Measurements from ENCODE around the gene TSGA10. TPM values are rescaled to one million over a fixed set of nuclear protein-coding genes. Genes with fewer than 3 reads are reported as not detected.
"Not testable (repeated sequence)": the region's sequence is repeated elsewhere in the genome, so short reads cannot be mapped to it uniquely, and the experiment has no call there.

TSGA10 gene
- total RNA-seq, 2 experiments from 2014 or later: 10.6 to 11.0 TPM

DNA sequence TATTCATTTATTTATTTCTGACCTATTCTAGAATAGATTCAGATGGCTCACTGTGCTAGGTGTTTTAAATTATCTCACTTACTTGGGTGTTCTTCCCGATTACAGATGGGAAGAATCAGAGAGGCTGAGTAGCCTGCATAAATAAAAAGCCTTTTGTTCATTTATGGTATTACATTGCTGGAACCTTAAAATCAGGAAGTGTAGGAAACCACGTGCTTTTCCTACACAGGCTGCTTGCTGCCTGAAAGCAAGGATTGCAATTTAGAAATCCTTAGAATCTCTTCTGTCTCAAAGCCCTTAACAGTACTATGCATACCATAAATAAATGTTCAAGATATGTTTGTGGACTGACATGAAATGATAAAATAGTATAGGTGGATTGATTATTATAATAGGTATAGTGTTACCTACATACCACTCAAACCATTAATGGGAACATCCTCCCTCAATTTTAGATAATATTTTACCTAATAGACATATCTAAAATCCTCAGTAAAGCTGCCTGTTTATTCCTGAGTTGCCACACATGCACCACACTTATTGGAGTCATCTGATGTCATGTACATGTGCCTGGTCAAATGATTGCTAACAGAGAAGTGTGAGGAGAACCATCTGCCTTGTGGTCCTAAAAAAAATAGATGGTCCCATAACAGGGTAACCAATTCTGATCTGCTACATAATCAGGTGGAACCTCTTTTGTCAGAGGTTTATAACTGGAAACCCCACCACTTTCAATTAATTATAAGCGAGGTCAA lies 86.7 kb downstream of the TSGA10 start:
- no peaks in the 10 kb centered on the region for H3K27me3 ChIP-seq (ENCODE audit: control insufficient read depth in 1 of 2, insufficient read depth in 2 of 2, low read length in 2 of 2)
- H3K36me3 Mint-ChIP-seq (ENCODE audit: low read depth): no peaks in the 10 kb centered on the region
- H3K36me3 ChIP-seq (ENCODE audit: insufficient read depth, low read length): no peaks in the 10 kb centered on the region
- H3K27ac Mint-ChIP-seq: no peak overlapping the region
- ChIA-PET POLR2A (no interaction called here), CTCF (interaction anchor here (1.1 to 2.3 kb wide), 3 partner anchors 9 to 419 kb away, joined by 3 to 13 read pairs (median 3); no protein-coding TSS in a partner anchor)
- ATAC-seq (ENCODE audit: poor library complexity): no peak
- no peak overlapping the region for H3K4me3 ChIP-seq (ENCODE audit: low read length)
- H3K9me3 Mint-ChIP-seq: no peaks in the 10 kb centered on the region
- no peak overlapping the region for H3K4me3 Mint-ChIP-seq
- H3K4me1 Mint-ChIP-seq (ENCODE audit: low read depth): peaks cover 5% of the 10 kb centered on the region
- TF ChIP-seq, protein P1, sequence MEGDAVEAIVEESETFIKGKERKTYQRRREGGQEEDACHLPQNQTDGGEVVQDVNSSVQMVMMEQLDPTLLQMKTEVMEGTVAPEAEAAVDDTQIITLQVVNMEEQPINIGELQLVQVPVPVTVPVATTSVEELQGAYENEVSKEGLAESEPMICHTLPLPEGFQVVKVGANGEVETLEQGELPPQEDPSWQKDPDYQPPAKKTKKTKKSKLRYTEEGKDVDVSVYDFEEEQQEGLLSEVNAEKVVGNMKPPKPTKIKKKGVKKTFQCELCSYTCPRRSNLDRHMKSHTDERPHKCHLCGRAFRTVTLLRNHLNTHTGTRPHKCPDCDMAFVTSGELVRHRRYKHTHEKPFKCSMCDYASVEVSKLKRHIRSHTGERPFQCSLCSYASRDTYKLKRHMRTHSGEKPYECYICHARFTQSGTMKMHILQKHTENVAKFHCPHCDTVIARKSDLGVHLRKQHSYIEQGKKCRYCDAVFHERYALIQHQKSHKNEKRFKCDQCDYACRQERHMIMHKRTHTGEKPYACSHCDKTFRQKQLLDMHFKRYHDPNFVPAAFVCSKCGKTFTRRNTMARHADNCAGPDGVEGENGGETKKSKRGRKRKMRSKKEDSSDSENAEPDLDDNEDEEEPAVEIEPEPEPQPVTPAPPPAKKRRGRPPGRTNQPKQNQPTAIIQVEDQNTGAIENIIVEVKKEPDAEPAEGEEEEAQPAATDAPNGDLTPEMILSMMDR (IDR thresholded peaks at IDR 0.05): no peak
- no peak overlapping the region for H3K27ac ChIP-seq (ENCODE audit: low read depth in 1 of 2, low read length in 2 of 2)
- peaks cover 3% of the 10 kb centered on the region for H3K4me1 ChIP-seq (ENCODE audit: insufficient read depth, low read length)
- H3K27me3 Mint-ChIP-seq: no peaks in the 10 kb centered on the region
- no peaks in the 10 kb centered on the region for H3K9me3 ChIP-seq (ENCODE audit: control insufficient read depth in 1 of 2, insufficient read depth in 1 of 2, low read length in 2 of 2)
- intact Hi-C loops (cut with DNase I, micrococcal nuclease): loop anchor here (2.0 to 10.0 kb wide), 5 partner anchors 231 to 1263 kb away; no protein-coding TSS in a partner anchor
- no peak for DNase-seq

DNA sequence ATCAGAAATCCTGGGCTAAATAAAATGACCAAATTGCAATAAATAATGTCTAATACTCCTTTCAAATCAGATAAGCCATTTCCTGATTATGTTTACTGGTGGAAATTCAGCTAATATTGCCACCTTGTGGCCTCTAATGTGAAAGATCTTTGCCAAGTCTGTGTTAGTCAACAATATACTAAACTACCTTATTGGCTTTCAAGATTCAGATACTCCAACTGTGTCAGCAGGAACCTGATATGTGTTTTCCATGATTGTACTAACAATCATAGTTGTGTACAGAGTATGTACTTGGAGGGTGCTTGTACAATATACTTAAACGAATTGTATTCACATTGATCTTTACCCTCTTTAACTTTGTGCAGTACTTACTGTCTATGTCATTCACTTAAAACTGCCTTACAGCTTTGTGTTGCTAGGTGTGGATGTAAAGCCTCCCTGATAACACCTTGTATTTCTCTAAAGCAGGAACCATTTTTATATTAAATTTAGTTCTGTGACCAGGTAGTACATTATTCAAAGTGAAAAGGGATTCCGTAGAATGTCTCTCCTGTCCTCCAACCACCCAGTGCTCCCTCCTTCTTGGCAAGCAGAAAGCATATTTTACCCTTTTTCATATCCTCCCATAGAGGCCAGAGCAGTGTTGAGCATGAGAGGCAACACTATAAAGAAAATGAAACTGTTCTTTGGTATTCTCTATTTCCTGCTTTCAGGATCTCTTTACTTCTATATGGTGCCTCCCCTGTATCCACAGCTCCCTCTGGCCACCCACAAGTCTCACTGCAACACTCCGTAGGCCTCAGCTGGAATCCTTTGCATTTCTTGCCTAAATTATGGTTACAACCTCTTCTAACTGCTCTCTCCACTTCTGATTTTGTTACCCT lies 88.4 kb downstream of the TSGA10 start:
- Mint-ChIP-seq H3K27me3 (no peaks in the 10 kb centered on the region), H3K9me3 (no peaks in the 10 kb centered on the region), H3K4me1 (ENCODE audit: low read depth) (peaks cover 5% of the 10 kb centered on the region), H3K4me3 (no peak overlapping the region), H3K36me3 (ENCODE audit: low read depth) (no peaks in the 10 kb centered on the region), H3K27ac (no peak overlapping the region)
- no peaks in the 10 kb centered on the region for H3K36me3 ChIP-seq (ENCODE audit: insufficient read depth, low read length)
- H3K27ac ChIP-seq (ENCODE audit: low read depth in 1 of 2, low read length in 2 of 2): peak overlapping the region; percentile 43 to 72
- intact Hi-C loops (cut with DNase I, micrococcal nuclease): loop anchor here (1.0 to 10.0 kb wide), 6 partner anchors 230 to 1262 kb away; no protein-coding TSS in a partner anchor
- peak in 7 of 14 experiments; percentile 3 to 76 (median 52) for DNase-seq
- H3K9me3 ChIP-seq (ENCODE audit: control insufficient read depth in 1 of 2, insufficient read depth in 1 of 2, low read length in 2 of 2): no peaks in the 10 kb centered on the region
- peaks cover 3% of the 10 kb centered on the region for H3K4me1 ChIP-seq (ENCODE audit: insufficient read depth, low read length)
- peak; percentile 89 for ATAC-seq (ENCODE audit: poor library complexity)
- CTCF ChIA-PET: interaction anchor here (0.7 to 2.3 kb wide), 10 partner anchors 15 to 497 kb away, joined by 3 to 13 read pairs (median 4); partner anchors contain the start of genes LIPT1 and TSGA10
- H3K4me3 ChIP-seq (ENCODE audit: low read length): no peak overlapping the region
- no peaks in the 10 kb centered on the region for H3K27me3 ChIP-seq (ENCODE audit: control insufficient read depth in 1 of 2, insufficient read depth in 2 of 2, low read length in 2 of 2)
- TF ChIP-seq, protein P1 (IDR thresholded peaks at IDR 0.05): peak; percentile 7
- POLR2A ChIA-PET: interaction anchor here (1.3 to 1.5 kb wide), 2 partner anchors 74 to 417 kb away, joined by 3 to 5 read pairs; no protein-coding TSS in a partner anchor

DNA sequence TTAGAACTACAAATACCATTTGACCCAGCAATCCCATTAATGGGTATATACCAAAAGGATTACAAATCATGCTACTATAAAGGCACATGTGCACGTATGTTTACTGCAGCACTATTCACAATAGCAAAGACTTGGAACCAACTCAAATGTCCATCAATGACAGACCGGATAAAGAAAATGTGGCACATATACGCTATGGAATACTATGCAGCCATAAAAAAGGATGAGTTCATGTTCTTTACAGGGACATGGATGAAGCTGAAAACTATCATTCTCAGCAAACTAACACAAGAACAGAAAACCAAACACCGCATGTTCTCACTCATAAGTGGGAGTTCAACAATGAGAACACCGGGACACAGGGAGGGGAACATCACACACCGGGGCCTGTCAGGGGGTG lies 105.6 kb downstream of the TSGA10 start:
- H3K27me3 ChIP-seq (ENCODE audit: control insufficient read depth in 1 of 2, insufficient read depth in 2 of 2, low read length in 2 of 2); H3K9me3 Mint-ChIP-seq; ATAC-seq (ENCODE audit: poor library complexity); H3K4me1 ChIP-seq (ENCODE audit: insufficient read depth, low read length); H3K4me3 ChIP-seq (ENCODE audit: low read length); DNase-seq; H3K9me3 ChIP-seq (ENCODE audit: control insufficient read depth in 1 of 2, insufficient read depth in 1 of 2, low read length in 2 of 2); H3K36me3 ChIP-seq (ENCODE audit: insufficient read depth, low read length); H3K27ac ChIP-seq (ENCODE audit: low read depth in 1 of 2, low read length in 2 of 2); CTCF ChIA-PET; H3K4me1 Mint-ChIP-seq (ENCODE audit: low read depth); H3K4me3 Mint-ChIP-seq; intact Hi-C loops (cut with DNase I, micrococcal nuclease); POLR2A ChIA-PET; H3K27me3 Mint-ChIP-seq; H3K27ac Mint-ChIP-seq: not testable (repeated sequence)
- peaks cover 36% of the 10 kb centered on the region for H3K36me3 Mint-ChIP-seq (ENCODE audit: low read depth)

DNA sequence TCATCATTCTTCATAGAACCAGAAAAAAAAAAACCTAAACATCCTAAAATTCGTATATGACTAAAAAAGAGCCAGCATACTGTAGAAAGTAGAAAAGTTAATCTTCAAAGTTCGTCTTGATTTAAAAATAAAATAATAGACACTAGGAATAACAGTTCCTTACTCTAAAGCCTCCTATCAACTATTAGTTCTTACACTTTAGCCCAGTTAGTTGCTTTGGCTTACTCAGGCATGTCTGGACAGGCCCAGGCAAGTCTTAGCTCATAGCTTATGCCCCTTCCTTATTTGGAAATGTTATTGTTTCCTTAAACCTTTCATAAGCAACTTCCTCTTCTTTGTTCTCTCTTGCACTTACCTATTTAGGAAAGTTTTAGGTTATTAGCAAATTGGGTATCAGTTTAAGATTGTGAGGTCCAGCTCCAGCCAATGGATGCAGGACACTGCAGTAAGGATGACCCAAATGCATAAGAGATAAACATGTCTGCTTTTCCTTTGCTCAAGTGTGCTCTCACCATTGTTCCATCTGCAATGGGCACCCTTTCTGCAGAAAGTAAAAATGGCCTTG lies 113.9 kb downstream of the TSGA10 start:
- intact Hi-C loops (cut with DNase I, micrococcal nuclease); CTCF ChIA-PET; H3K27me3 ChIP-seq (ENCODE audit: control insufficient read depth in 1 of 2, insufficient read depth in 2 of 2, low read length in 2 of 2); H3K27ac ChIP-seq (ENCODE audit: low read depth in 1 of 2, low read length in 2 of 2); H3K9me3 Mint-ChIP-seq; H3K9me3 ChIP-seq (ENCODE audit: control insufficient read depth in 1 of 2, insufficient read depth in 1 of 2, low read length in 2 of 2); H3K27ac Mint-ChIP-seq; H3K4me1 ChIP-seq (ENCODE audit: insufficient read depth, low read length); H3K36me3 Mint-ChIP-seq (ENCODE audit: low read depth); ATAC-seq (ENCODE audit: poor library complexity); POLR2A ChIA-PET; H3K4me3 Mint-ChIP-seq; H3K4me3 ChIP-seq (ENCODE audit: low read length); H3K36me3 ChIP-seq (ENCODE audit: insufficient read depth, low read length); H3K27me3 Mint-ChIP-seq; DNase-seq: not testable (repeated sequence)
- peaks cover 12% of the 10 kb centered on the region for H3K4me1 Mint-ChIP-seq (ENCODE audit: low read depth)
